ENCODE results near the gene SYNE3. TPM values are rescaled to one million over a fixed set of nuclear protein-coding genes. Genes with fewer than 3 reads are reported as not detected.

SYNE3 gene
- total RNA-seq, 1 experiment from 2014 or later, result 6.2 TPM

GRCh38 chr14:95477411-95478269 is 38.8 kb downstream of the SYNE3 start:
- DNase-seq (ENCODE audit: low read depth, low spot score) (no peak), ATAC-seq (no peak)
- POLR2A ChIA-PET, result no interaction called here
- no TSS peak for BruUV-seq (replicated peaks)
- H3K27me3 ChIP-seq (ENCODE audit: control insufficient read depth, insufficient read depth, low read length), result no peaks in the 10 kb centered on the region
- H3K4me3 ChIP-seq (ENCODE audit: low read depth in 2 of 2, low read length in 2 of 2), result no peak overlapping the region
- in situ Hi-C loops (cut with HindIII; ENCODE audit: low pct_unique_long_range_greater_than_20kb, low sequenced_read_pairs) (no loop called here), intact Hi-C loops (cut with micrococcal nuclease; ENCODE audit: unreplicated experiment) (no loop called here)
- H3K4me1 ChIP-seq (ENCODE audit: control insufficient read depth, insufficient read depth, low read length), result no peaks in the 10 kb centered on the region; the same call in 1 of the 2 replicates
- H3K27ac ChIP-seq (ENCODE audit: low read length), result no peak overlapping the region
- TF ChIP-seq SIN3A (IDR thresholded peaks at IDR 0.05; ENCODE audit: borderline replicate concordance, insufficient read depth, low read depth, low read length) (no peak), POLR2AphosphoS5 (IDR thresholded peaks at IDR 0.05; ENCODE audit: low read depth, low read length) (no peak), CTCF (IDR thresholded peaks at IDR 0.05) (no peak), TCF7L2 (IDR thresholded peaks at IDR 0.05; ENCODE audit: low read depth, low read length) (no peak)
- TF ChIP-seq, protein P1, sequence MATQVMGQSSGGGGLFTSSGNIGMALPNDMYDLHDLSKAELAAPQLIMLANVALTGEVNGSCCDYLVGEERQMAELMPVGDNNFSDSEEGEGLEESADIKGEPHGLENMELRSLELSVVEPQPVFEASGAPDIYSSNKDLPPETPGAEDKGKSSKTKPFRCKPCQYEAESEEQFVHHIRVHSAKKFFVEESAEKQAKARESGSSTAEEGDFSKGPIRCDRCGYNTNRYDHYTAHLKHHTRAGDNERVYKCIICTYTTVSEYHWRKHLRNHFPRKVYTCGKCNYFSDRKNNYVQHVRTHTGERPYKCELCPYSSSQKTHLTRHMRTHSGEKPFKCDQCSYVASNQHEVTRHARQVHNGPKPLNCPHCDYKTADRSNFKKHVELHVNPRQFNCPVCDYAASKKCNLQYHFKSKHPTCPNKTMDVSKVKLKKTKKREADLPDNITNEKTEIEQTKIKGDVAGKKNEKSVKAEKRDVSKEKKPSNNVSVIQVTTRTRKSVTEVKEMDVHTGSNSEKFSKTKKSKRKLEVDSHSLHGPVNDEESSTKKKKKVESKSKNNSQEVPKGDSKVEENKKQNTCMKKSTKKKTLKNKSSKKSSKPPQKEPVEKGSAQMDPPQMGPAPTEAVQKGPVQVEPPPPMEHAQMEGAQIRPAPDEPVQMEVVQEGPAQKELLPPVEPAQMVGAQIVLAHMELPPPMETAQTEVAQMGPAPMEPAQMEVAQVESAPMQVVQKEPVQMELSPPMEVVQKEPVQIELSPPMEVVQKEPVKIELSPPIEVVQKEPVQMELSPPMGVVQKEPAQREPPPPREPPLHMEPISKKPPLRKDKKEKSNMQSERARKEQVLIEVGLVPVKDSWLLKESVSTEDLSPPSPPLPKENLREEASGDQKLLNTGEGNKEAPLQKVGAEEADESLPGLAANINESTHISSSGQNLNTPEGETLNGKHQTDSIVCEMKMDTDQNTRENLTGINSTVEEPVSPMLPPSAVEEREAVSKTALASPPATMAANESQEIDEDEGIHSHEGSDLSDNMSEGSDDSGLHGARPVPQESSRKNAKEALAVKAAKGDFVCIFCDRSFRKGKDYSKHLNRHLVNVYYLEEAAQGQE (IDR thresholded peaks at IDR 0.05; ENCODE audit: insufficient read depth in 1 of 2, low read depth in 2 of 2, low read length in 1 of 2), result no peak
- no peaks in the 10 kb centered on the region for H3K36me3 ChIP-seq (ENCODE audit: control insufficient read depth, insufficient read depth, low read length)
- CTCF ChIA-PET, result no interaction called here
- H3K9me3 ChIP-seq (ENCODE audit: control insufficient read depth, insufficient read depth, low read depth, low read length), result no peaks in the 10 kb centered on the region

- in situ Hi-C loops (cut with HindIII; ENCODE audit: low pct_unique_long_range_greater_than_20kb, low sequenced_read_pairs) (no loop called here), intact Hi-C loops (cut with micrococcal nuclease; ENCODE audit: unreplicated experiment) (no loop called here)
- Histone ChIP-seq H3K4me1 (ENCODE audit: control insufficient read depth, insufficient read depth, low read length) (no peaks in the 10 kb centered on the region; the same call in 1 of the 2 replicates), H3K27me3 (ENCODE audit: control insufficient read depth, insufficient read depth, low read length) (no peaks in the 10 kb centered on the region), H3K36me3 (ENCODE audit: control insufficient read depth, insufficient read depth, low read length) (no peaks in the 10 kb centered on the region), H3K9me3 (ENCODE audit: control insufficient read depth, insufficient read depth, low read depth, low read length) (no peaks in the 10 kb centered on the region), H3K4me3 (ENCODE audit: low read depth in 2 of 2, low read length in 2 of 2) (no peak overlapping the region), H3K27ac (ENCODE audit: low read length) (no peak overlapping the region)
- ATAC-seq, result no peak
- POLR2A ChIA-PET, result no interaction called here
- no TSS peak for BruUV-seq (replicated peaks)
- TF ChIP-seq SIN3A (IDR thresholded peaks at IDR 0.05; ENCODE audit: borderline replicate concordance, insufficient read depth, low read depth, low read length), result no peak
- no peak for TF ChIP-seq POLR2AphosphoS5 (IDR thresholded peaks at IDR 0.05; ENCODE audit: low read depth, low read length)
- TF ChIP-seq CTCF (IDR thresholded peaks at IDR 0.05), result no peak
- TF ChIP-seq, protein P1 (IDR thresholded peaks at IDR 0.05; ENCODE audit: insufficient read depth in 1 of 2, low read depth in 2 of 2, low read length in 1 of 2), result no peak
- TF ChIP-seq TCF7L2 (IDR thresholded peaks at IDR 0.05; ENCODE audit: low read depth, low read length), result no peak
- DNase-seq (ENCODE audit: low read depth, low spot score), result no peak
- CTCF ChIA-PET, result no interaction called here
These were observed 39.7 kb downstream of the SYNE3 start for GRCh38 chr14:95476747-95477146.
